OCI-LY7 (cell line): Measurements from ENCODE around the gene COL25A1. TPM values are rescaled to one million over a fixed set of nuclear protein-coding genes. Genes with fewer than 3 reads are reported as not detected.

ENCODE experiments used
- BruUV-seq: library from RNA; stranded (reverse); fragments of 400-500 nt; replicated peaks from 2 replicates; lab custom pipeline; 2021; lab: Mats Ljungman, UMichigan
- CTCF ChIA-PET: fragments of 300-600 bp; sonication (Branson Sonifier 250); formaldehyde crosslinking; loops from one replicate; lab custom pipeline; 2022; ENCODE audit warnings: antibody characterized with exemption; ENCODE audit not compliant: unreplicated experiment; lab: Charles Lee
- POLR2A ChIA-PET: fragments of 300-600 bp; sonication (Branson Sonifier 250); formaldehyde crosslinking; loops from one replicate; lab custom pipeline; 2022; ENCODE audit warnings: antibody characterized with exemption; lab: Charles Lee
- DNase-seq: peaks from one replicate; pipeline ENCODE4 v3.0.0-alpha.2; 2015; ENCODE audit warnings: low spot score
- H2AFZ ChIP-seq: fragments of 200-600 bp; sonication (generic), shearing (Covaris generic); 2 replicates; pipeline ENCODE4 v1.6.1; 2014; ENCODE audit warnings: mild to moderate bottlenecking, antibody characterized with exemption, low read length, moderate library complexity
- H3K27ac ChIP-seq: fragments of 200-600 bp; sonication (generic); 2 replicates; pipeline ENCODE4 v1.5.1; 2014; ENCODE audit warnings: mixed run types, low read depth, mild to moderate bottlenecking, moderate library complexity, low read length, inconsistent platforms; ENCODE audit not compliant: poor library complexity, severe bottlenecking
- H3K36me3 ChIP-seq: fragments of 200-600 bp; sonication (generic); 2 replicates; pipeline ENCODE4 v1.6.1; 2014; ENCODE audit warnings: mild to moderate bottlenecking, antibody characterized with exemption, low read length, moderate library complexity, mixed read lengths; ENCODE audit not compliant: insufficient read depth
- H3K4me1 ChIP-seq: fragments of 200-600 bp; sonication (generic); 2 replicates; pipeline ENCODE4 v1.5.1; 2014; ENCODE audit warnings: mild to moderate bottlenecking, low read length; ENCODE audit not compliant: insufficient read depth, poor library complexity, severe bottlenecking
- H3K4me2 ChIP-seq: fragments of 200-600 bp; sonication (generic); 2 replicates; pipeline ENCODE4 v1.6.1; 2014; ENCODE audit warnings: mild to moderate bottlenecking, low read length
- H3K4me3 ChIP-seq: fragments of 200-600 bp; sonication (generic); 2 replicates; pipeline ENCODE4 v1.5.1; 2014; ENCODE audit warnings: mild to moderate bottlenecking, low read depth, low read length; ENCODE audit not compliant: poor library complexity, severe bottlenecking
- H3K79me2 ChIP-seq: fragments of 200-600 bp; sonication (generic); 2 replicates; pipeline ENCODE4 v1.6.1; 2016; ENCODE audit warnings: low read depth, mild to moderate bottlenecking, low read length, moderate library complexity, mixed read lengths; ENCODE audit not compliant: insufficient read depth
- H3K9me2 ChIP-seq: fragments of 200-600 bp; sonication (generic); 2 replicates; pipeline ENCODE4 v1.6.1; 2016; ENCODE audit warnings: mild to moderate bottlenecking, low read length, mixed read lengths; ENCODE audit not compliant: insufficient read depth
- H3K9me3 ChIP-seq: fragments of 200-600 bp; sonication (generic); 2 replicates; pipeline ENCODE4 v1.6.1; 2014; ENCODE audit warnings: mild to moderate bottlenecking, mixed run types, low read length, mixed read lengths
- H4K20me1 ChIP-seq: fragments of 200-600 bp; sonication (generic); 2 replicates; pipeline ENCODE4 v1.6.1; 2014; ENCODE audit warnings: mild to moderate bottlenecking, antibody characterized with exemption, low read length, moderate library complexity, mixed read lengths; ENCODE audit not compliant: insufficient read depth
- EZH2phosphoT487 ChIP-seq: fragments of 200-600 bp; sonication (generic); IDR thresholded peaks from 2 replicates; pipeline ENCODE4 v1.6.1; 2018; ENCODE audit warnings: low read depth, borderline replicate concordance, mild to moderate bottlenecking, mixed run types, antibody characterized with exemption, low read length, moderate library complexity, mixed read lengths
- intact Hi-C: fragments of 100-400 bp; cut with micrococcal nuclease; formaldehyde crosslinking; loops from one replicate; pipeline ENCODE4 v1.10.0; 2022; ENCODE audit not compliant: unreplicated experiment
- total RNA-seq, 2 experiments: library from RNA; depleted of rRNA in 1 of 2; stranded (reverse); fragments of >200 nt in 1 of 2; shearing (Covaris generic) in 1 of 2; gene quantifications; 2 replicates each; pipeline ENCODE4 v1.2.3, GENCODE V29; 2014 to 2022
- TF ChIP-seq, protein P1 (sequence below): fragments of 200-600 bp; sonication (generic); conservative IDR thresholded peaks from 2 replicates; pipeline ENCODE4 v1.5.1; 2014; ENCODE audit warnings: mild to moderate bottlenecking, antibody characterized with exemption, low read length, moderate library complexity, mixed read lengths

COL25A1 gene
- total RNA-seq, 2 experiments from 2014 or later: not detected

DNA sequence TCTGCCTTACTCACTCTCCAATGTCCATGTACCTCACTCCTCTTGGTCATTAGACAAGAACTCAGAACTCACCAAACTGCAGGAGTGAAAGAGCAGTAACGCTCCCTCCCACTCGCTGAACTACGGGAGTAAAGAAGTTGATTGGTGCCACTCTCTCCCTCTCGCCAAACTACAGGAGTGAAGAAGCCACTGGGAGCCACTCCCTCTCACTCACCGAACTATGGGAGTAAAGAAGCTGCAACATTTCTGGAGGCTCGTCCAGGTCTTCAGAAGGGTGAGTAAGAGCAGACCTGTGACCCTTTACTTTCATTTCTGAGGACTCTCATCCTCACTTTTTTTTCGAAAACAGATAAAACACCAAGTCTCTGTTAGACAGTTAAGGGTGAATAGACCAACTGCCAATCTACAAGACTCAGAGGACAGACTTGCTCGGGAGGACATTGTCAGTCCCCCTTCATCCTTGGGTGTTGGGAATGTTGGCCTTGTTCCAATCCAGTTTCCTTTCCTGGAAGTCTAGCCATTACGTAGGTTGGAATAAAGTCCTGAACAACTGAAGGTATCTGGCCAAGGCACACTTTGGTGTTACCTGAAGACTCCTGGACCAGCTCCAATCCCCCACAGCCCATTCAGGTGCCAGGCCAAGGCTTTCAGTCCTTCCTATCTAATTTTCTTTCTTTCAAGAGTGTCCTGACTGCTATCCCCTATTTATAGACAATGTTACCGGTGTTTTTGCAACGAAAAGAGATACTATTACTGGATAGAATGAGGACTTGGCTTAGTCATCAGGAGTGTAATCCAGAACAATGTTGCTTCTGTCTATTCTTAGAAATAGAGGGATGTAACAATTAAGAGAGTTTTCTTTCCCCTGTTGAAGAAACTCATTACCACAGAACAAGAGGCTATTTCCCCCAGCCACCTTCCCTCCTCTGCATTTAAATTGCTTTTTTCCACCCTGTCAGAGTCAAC is 11.0 kb upstream of the COL25A1 start:
- H3K4me3 ChIP-seq: no peak overlapping the region
- ChIA-PET POLR2A (no interaction called here), CTCF (interaction anchor here (0.6 kb wide), 1 partner anchor 477 kb away, joined by 3 read pairs; no protein-coding TSS in a partner anchor)
- no peak overlapping the region for H3K4me2 ChIP-seq
- H3K9me2 ChIP-seq: no peaks in the 10 kb centered on the region
- TF ChIP-seq, protein P1, sequence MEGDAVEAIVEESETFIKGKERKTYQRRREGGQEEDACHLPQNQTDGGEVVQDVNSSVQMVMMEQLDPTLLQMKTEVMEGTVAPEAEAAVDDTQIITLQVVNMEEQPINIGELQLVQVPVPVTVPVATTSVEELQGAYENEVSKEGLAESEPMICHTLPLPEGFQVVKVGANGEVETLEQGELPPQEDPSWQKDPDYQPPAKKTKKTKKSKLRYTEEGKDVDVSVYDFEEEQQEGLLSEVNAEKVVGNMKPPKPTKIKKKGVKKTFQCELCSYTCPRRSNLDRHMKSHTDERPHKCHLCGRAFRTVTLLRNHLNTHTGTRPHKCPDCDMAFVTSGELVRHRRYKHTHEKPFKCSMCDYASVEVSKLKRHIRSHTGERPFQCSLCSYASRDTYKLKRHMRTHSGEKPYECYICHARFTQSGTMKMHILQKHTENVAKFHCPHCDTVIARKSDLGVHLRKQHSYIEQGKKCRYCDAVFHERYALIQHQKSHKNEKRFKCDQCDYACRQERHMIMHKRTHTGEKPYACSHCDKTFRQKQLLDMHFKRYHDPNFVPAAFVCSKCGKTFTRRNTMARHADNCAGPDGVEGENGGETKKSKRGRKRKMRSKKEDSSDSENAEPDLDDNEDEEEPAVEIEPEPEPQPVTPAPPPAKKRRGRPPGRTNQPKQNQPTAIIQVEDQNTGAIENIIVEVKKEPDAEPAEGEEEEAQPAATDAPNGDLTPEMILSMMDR: no peak
- TF ChIP-seq EZH2phosphoT487: no peak
- H2AFZ ChIP-seq: no peak overlapping the region
- DNase-seq: no peak
- H3K79me2 ChIP-seq: no peaks in the 10 kb centered on the region
- H3K4me1 ChIP-seq: no peaks in the 10 kb centered on the region
- BruUV-seq: no TSS peak
- H3K27ac ChIP-seq: no peak overlapping the region
- no peaks in the 10 kb centered on the region for H4K20me1 ChIP-seq
- H3K9me3 ChIP-seq: no peaks in the 10 kb centered on the region
- intact Hi-C loops: no loop called here
- H3K36me3 ChIP-seq: no peaks in the 10 kb centered on the region

DNA sequence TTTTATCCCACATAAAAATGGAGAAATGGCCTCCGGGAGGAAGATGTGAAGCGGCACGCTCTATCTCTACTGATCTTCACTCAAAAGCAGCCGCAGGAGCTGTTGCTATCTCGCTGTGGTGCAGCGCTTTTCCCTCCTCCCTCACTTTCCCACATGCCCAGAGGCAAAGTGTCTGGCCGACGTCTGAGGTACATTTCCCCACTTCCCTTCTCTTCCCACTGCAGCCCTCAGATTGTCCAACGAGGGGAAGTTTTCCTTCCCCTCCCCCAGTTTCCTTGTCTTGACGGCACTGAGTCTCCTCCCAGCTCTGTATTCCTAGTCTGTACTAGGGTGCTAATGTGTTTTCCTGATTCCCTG is 660 bp upstream of the COL25A1 start:
- Histone ChIP-seq H3K79me2 (no peaks in the 10 kb centered on the region), H3K9me3 (no peaks in the 10 kb centered on the region), H3K4me3 (no peak overlapping the region), H2AFZ (no peak overlapping the region), H3K4me1 (no peaks in the 10 kb centered on the region), H4K20me1 (no peaks in the 10 kb centered on the region), H3K27ac (no peak overlapping the region), H3K9me2 (no peaks in the 10 kb centered on the region), H3K36me3 (no peaks in the 10 kb centered on the region), H3K4me2 (no peak overlapping the region)
- no peak for DNase-seq
- ChIA-PET CTCF (no interaction called here), POLR2A (no interaction called here)
- BruUV-seq: no TSS peak
- intact Hi-C loops: no loop called here
- no peak for TF ChIP-seq EZH2phosphoT487
- TF ChIP-seq, protein P1: no peak
